NB4 (cell line): Measurements from ENCODE around the gene CD99.
"Not testable (repeated sequence)": the region's sequence is repeated elsewhere in the genome, so short reads cannot be mapped to it uniquely, and the experiment has no call there.

Experiments used
- DNase-seq: peaks from one replicate; pipeline ENCODE4 v3.0.0; 2010; ENCODE audit warnings: low read depth
- H3K4me3 ChIP-seq: one replicate; pipeline ENCODE4 v1.5.1; 2011; ENCODE audit warnings: mild to moderate bottlenecking, low read depth, low read length, moderate library complexity
- CTCF ChIP-seq: IDR thresholded peaks from one replicate; pipeline ENCODE4 v1.5.1; 2012; ENCODE audit warnings: low read depth, low read length
- MAX ChIP-seq: IDR thresholded peaks from 2 replicates; pipeline ENCODE4 v1.6.1; 2011; ENCODE audit warnings: low read depth, low read length
- MYC ChIP-seq: IDR thresholded peaks from 2 replicates; pipeline ENCODE4 v1.6.1; 2011; ENCODE audit warnings: low read depth, low read length
- POLR2A ChIP-seq: IDR thresholded peaks from 2 replicates; pipeline ENCODE4 v1.6.1; 2011; ENCODE audit warnings: mild to moderate bottlenecking; ENCODE audit not compliant: insufficient read length; ENCODE audit errors: extremely low read depth

The CD99 gene

GRCh38 chrX:2670978-2671377 is 20.1 kb upstream of the CD99 start:
- DNase-seq = no peak
- TF ChIP-seq CTCF (no peak), MAX (no peak), POLR2A (no peak)
- no peak overlapping the region for H3K4me3 ChIP-seq

- no peak overlapping the region for H3K4me3 ChIP-seq
- TF ChIP-seq POLR2A = no peak
- TF ChIP-seq CTCF = no peak
- no peak for TF ChIP-seq MYC
- TF ChIP-seq MAX = no peak
Observed at GRCh38 chrX:2672084-2672483, 19.0 kb upstream of the CD99 start.

GRCh38 chrX:2673611-2674010 is 17.5 kb upstream of the CD99 start:
- no peak for DNase-seq
- TF ChIP-seq MAX (no peak), CTCF (no peak), POLR2A (no peak), MYC (no peak)
- no peak overlapping the region for H3K4me3 ChIP-seq

More at GRCh38 chrX:2672084-2672483, 19.0 kb upstream of the CD99 start:
- no peak for DNase-seq

GRCh38 chrX:2675657-2676200 is 15.4 kb upstream of the CD99 start:
- not testable (repeated sequence) for H3K4me3 ChIP-seq, DNase-seq

- no peak overlapping the region for H3K4me3 ChIP-seq
- TF ChIP-seq MAX (no peak), MYC (no peak), POLR2A (no peak), CTCF (no peak)
- no peak for DNase-seq
Observed at GRCh38 chrX:2676794-2677675, 14.1 kb upstream of the CD99 start.

GRCh38 chrX:2677764-2678163 is 13.3 kb upstream of the CD99 start:
- DNase-seq = peak; percentile 18
- no peak for TF ChIP-seq CTCF
- TF ChIP-seq MAX = no peak
- no peak for TF ChIP-seq POLR2A
- TF ChIP-seq MYC = no peak
- H3K4me3 ChIP-seq = no peak overlapping the region
